Breast epithelium (tissue), 3 donors: ENCODE results near the gene ACACA.
A peak's percentile ranks its signal among the peaks of the same experiment; 100 is the strongest.

Experiments used
- POLR2AphosphoS5 ChIP-seq, 3 donors: sonication (generic); formaldehyde crosslinking; IDR thresholded peaks; one replicate each; pipeline ENCODE4 v1.6.1; 2017; ENCODE audit warnings: antibody characterized with exemption in 3 of 3
- TF ChIP-seq, protein P1 (sequence below), 3 donors: fragments of 450-650 bp; IDR thresholded peaks; one replicate each; pipeline ENCODE4 v1.5.1; 2016 to 2017; ENCODE audit warnings: antibody characterized with exemption in 3 of 3, mild to moderate bottlenecking in 3 of 3, moderate library complexity in 3 of 3

DNA sequence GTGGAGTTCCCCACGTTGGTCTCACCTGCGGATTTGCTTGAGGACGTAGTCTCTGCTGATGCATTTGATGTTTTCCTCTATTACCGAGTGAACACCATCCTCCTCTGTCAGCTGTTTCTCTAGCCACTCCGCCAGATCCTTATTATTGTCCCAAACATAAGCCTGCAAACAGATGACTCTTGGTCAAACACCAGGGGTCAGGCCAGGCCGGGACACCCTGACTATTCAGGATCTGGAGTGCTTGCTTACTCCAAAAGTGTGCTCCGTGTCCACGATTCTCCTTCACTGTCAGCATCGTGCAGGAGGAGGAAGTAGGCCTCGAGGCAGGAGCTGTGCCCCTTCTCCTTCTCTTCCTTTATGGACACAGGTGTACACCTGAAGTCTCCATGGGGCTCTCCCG lies 317.7 kb downstream of the ACACA start:
- TF ChIP-seq POLR2AphosphoS5 (IDR thresholded peaks at IDR 0.05): no peak
- TF ChIP-seq, protein P1, sequence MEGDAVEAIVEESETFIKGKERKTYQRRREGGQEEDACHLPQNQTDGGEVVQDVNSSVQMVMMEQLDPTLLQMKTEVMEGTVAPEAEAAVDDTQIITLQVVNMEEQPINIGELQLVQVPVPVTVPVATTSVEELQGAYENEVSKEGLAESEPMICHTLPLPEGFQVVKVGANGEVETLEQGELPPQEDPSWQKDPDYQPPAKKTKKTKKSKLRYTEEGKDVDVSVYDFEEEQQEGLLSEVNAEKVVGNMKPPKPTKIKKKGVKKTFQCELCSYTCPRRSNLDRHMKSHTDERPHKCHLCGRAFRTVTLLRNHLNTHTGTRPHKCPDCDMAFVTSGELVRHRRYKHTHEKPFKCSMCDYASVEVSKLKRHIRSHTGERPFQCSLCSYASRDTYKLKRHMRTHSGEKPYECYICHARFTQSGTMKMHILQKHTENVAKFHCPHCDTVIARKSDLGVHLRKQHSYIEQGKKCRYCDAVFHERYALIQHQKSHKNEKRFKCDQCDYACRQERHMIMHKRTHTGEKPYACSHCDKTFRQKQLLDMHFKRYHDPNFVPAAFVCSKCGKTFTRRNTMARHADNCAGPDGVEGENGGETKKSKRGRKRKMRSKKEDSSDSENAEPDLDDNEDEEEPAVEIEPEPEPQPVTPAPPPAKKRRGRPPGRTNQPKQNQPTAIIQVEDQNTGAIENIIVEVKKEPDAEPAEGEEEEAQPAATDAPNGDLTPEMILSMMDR (IDR thresholded peaks at IDR 0.05): peak in 1 of 3 donors; percentile 25
